ENCODE measurements around the gene JOSD1. TPM values are rescaled to one million over a fixed set of nuclear protein-coding genes. Genes with fewer than 3 reads are reported as not detected.

The JOSD1 gene
- total and polyA plus RNA-seq, 2 donors: 25.7 to 27.8 TPM

DNA sequence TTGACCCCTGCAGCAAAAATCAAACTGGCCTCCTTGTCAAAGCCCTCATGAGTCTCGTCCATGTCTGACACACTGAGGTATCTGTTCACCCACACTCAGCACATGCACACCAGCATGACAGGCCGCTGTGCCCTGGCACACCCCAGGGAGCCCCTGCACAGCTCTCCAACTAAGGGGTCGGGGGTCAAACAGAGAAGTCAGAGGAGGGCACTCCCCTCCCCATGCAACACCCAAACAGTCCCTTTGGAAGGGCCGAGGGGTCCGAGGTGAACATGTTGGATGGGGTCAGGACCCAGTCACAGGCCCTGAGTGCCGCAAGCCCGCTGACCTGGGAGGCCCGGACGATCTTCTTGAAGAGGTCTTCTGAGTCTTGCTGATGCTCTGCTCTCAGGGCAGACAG lies 40.4 kb upstream of the JOSD1 start:
- H3K4me1 ChIP-seq (ENCODE audit: control insufficient read depth in 2 of 2, insufficient read depth in 2 of 2, low read length in 2 of 2): peaks cover 0 to 16% of the 10 kb centered on the region in 2 donors
- DNase-seq (ENCODE audit: low read depth in 6 of 9, low spot score in 9 of 9): no peak

DNA sequence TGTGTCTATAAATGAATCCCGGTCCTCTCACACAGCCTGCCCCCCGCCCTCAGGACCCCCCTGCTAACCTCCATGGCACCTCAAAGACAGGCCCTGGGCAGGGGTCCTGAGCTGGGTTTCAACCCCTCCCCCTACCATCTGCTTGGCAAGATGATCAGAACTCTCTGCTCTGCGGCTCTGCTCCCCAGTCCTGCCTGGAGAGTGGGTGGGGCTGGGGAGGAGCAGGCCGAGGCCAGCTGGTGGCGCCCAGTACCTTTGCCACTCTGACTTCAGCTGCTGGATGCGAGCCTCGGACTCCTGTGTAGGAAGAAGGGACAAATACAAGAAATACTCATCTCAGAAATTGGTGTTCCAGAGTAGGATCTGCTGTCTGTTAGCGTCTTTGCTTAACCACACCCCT lies 40.0 kb upstream of the JOSD1 start:
- Histone ChIP-seq H3K4me1 (ENCODE audit: control insufficient read depth in 2 of 2, insufficient read depth in 2 of 2, low read length in 2 of 2) (peaks cover 0 to 20% of the 10 kb centered on the region in 2 donors), H3K27ac (ENCODE audit: low read depth in 1 of 2, low read length in 1 of 2) (no peak overlapping the region), H3K9me3 (ENCODE audit: control insufficient read depth in 2 of 2, insufficient read depth in 1 of 2, low read length in 1 of 2) (peaks cover 0 to 2% of the 10 kb centered on the region in 2 donors), H3K36me3 (ENCODE audit: control insufficient read depth in 2 of 2, insufficient read depth in 2 of 2, low read length in 1 of 2) (peaks cover 92 to 96% of the 10 kb centered on the region in 2 donors), H3K27me3 (ENCODE audit: control insufficient read depth in 2 of 2, insufficient read depth in 1 of 2, low read length in 1 of 2) (no peaks in the 10 kb centered on the region), H3K4me3 (ENCODE audit: low read length in 2 of 2) (no peak overlapping the region)
- DNase-seq (ENCODE audit: low read depth in 6 of 9, low spot score in 9 of 9): no peak
- WGBS: 97% methylated on average over 8 of the region's 8 CpGs

More for the DNA sequence above, 40.4 kb upstream of the JOSD1 start:
- H3K4me3 ChIP-seq (ENCODE audit: low read length in 2 of 2): no peak overlapping the region
- WGBS: 97% methylated on average over 9 of the region's 9 CpGs
- no peaks in the 10 kb centered on the region for H3K27me3 ChIP-seq (ENCODE audit: control insufficient read depth in 2 of 2, insufficient read depth in 1 of 2, low read length in 1 of 2)
- H3K27ac ChIP-seq (ENCODE audit: low read depth in 1 of 2, low read length in 1 of 2): no peak overlapping the region
- H3K9me3 ChIP-seq (ENCODE audit: control insufficient read depth in 2 of 2, insufficient read depth in 1 of 2, low read length in 1 of 2): peaks cover 0 to 2% of the 10 kb centered on the region in 2 donors
- peaks cover 92 to 96% of the 10 kb centered on the region in 2 donors for H3K36me3 ChIP-seq (ENCODE audit: control insufficient read depth in 2 of 2, insufficient read depth in 2 of 2, low read length in 1 of 2)

DNA sequence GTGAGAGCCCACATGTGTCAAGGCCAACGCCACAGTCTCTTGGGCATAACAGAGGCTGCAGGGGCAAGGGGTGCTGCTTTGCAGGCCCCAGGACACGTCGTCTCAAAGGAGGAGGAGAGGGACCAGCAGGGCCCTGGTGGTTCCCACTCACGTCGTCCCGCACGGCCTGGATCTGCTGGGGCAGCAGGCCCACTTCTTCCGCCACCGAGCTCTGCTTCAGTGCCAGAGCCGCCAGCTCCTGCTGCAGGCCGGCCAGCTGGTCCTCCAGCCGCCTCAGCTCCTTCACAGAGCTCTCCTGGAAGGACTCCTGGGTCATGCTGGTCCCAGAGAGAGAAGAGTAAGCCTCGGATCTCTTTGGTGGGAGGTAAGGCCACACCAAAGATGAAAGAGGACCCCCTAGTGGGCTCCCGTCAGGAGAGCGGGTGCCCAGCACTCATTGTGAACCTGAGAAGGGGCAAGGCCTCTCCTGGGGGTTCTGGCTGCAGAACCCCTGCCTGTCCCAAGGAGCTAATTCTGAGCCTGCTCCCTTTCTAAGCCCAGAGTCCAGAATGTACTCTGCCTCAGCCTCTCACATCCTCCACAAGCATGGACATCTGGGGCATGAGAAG lies 39.5 kb upstream of the JOSD1 start:
- no peak overlapping the region for H3K4me3 ChIP-seq (ENCODE audit: low read length in 2 of 2)
- H3K36me3 ChIP-seq (ENCODE audit: control insufficient read depth in 2 of 2, insufficient read depth in 2 of 2, low read length in 1 of 2): peaks cover 92 to 96% of the 10 kb centered on the region in 2 donors
- WGBS: 98% methylated on average over 15 of the region's 15 CpGs
- H3K9me3 ChIP-seq (ENCODE audit: control insufficient read depth in 2 of 2, insufficient read depth in 1 of 2, low read length in 1 of 2): peaks cover 0 to 2% of the 10 kb centered on the region in 2 donors
- peaks cover 0 to 25% of the 10 kb centered on the region in 2 donors for H3K4me1 ChIP-seq (ENCODE audit: control insufficient read depth in 2 of 2, insufficient read depth in 2 of 2, low read length in 2 of 2)
- no peak overlapping the region for H3K27ac ChIP-seq (ENCODE audit: low read depth in 1 of 2, low read length in 1 of 2)
- no peak for DNase-seq (ENCODE audit: low read depth in 6 of 9, low spot score in 9 of 9)
- H3K27me3 ChIP-seq (ENCODE audit: control insufficient read depth in 2 of 2, insufficient read depth in 1 of 2, low read length in 1 of 2): no peaks in the 10 kb centered on the region

DNA sequence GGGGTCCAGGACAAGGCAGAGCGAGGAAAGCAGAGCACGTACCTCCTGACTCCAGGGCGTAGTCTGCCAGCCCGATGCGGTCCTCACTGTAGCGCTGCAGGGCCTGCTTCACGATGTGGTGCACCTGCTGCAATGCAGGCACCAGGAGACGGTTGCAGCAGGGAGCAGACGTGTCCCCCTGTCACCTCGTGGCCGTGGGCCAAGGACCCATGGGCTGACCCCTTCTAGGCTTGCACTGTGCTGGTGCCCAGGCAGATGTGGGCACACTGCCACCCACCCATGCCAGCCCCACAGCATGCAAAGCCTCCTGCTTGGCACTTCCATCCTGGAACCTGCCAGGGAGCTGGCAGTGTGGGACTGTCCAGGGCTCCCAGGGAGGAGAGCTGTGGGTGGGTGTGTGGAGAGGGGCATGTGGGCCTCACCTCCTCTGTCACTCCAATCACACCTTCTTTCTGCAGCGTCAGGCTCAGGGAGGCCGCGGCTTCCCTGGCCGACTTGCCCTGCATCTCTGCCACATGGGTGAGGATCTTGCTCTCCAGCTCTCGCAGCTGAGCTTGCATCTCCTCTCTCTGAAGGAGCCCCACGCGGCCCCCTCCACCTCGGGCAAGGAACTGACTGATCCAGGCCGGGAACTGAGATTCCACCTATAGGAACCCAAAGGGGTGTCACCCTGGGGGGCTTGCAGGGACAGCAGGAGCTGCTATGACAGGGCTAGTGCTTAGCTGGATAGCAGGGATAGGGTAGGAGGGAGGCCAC lies 38.7 kb upstream of the JOSD1 start:
- no peak for DNase-seq (ENCODE audit: low read depth in 6 of 9, low spot score in 9 of 9)
- H3K27me3 ChIP-seq (ENCODE audit: control insufficient read depth in 2 of 2, insufficient read depth in 1 of 2, low read length in 1 of 2): no peaks in the 10 kb centered on the region
- no peak overlapping the region for H3K27ac ChIP-seq (ENCODE audit: low read depth in 1 of 2, low read length in 1 of 2)
- H3K9me3 ChIP-seq (ENCODE audit: control insufficient read depth in 2 of 2, insufficient read depth in 1 of 2, low read length in 1 of 2): peaks cover 0 to 2% of the 10 kb centered on the region in 2 donors
- H3K4me3 ChIP-seq (ENCODE audit: low read length in 2 of 2): no peak overlapping the region
- H3K4me1 ChIP-seq (ENCODE audit: control insufficient read depth in 2 of 2, insufficient read depth in 2 of 2, low read length in 2 of 2): peaks cover 0 to 31% of the 10 kb centered on the region in 2 donors
- WGBS: 97% methylated on average over 20 of the region's 20 CpGs
- H3K36me3 ChIP-seq (ENCODE audit: control insufficient read depth in 2 of 2, insufficient read depth in 2 of 2, low read length in 1 of 2): peaks cover 92 to 96% of the 10 kb centered on the region in 2 donors

DNA sequence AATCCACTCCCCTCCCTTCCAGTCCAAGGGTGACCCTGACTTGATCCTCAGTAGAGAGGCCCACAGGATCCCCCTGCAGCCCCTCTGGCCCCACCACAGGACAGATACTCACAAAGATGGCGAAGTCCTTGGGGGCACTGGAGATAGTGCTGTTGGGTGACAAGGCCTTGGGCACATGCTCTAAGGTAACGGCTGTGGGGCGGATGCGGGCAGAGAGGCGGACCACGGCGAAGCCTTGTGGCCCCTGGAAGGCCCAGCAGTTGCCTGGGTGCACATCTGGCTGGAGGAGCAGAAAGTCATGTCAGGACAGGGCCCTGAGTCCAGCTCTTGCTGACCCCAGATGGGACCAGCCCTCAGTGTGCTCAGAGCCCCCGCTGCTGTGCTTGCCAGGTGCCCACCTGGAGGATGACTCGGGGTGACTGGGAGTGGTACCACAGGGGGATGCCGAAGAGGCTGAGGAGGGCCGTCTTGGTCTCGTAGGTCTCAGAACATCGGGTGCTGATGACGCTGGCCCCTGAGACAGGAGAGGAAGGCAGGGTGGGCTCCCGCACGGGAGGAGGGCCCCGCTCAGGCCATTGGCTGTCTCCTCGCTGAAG lies 37.8 kb upstream of the JOSD1 start:
- DNase-seq (ENCODE audit: low read depth in 6 of 9, low spot score in 9 of 9): no peak
- no peaks in the 10 kb centered on the region for H3K27me3 ChIP-seq (ENCODE audit: control insufficient read depth in 2 of 2, insufficient read depth in 1 of 2, low read length in 1 of 2)
- H3K27ac ChIP-seq (ENCODE audit: low read depth in 1 of 2, low read length in 1 of 2): no peak overlapping the region
- WGBS: 98% methylated on average over 18 of the region's 18 CpGs
- H3K4me3 ChIP-seq (ENCODE audit: low read length in 2 of 2): no peak overlapping the region
- H3K36me3 ChIP-seq (ENCODE audit: control insufficient read depth in 2 of 2, insufficient read depth in 2 of 2, low read length in 1 of 2): peaks cover 98 to 99% of the 10 kb centered on the region in 2 donors
- peaks cover 0 to 2% of the 10 kb centered on the region in 2 donors for H3K9me3 ChIP-seq (ENCODE audit: control insufficient read depth in 2 of 2, insufficient read depth in 1 of 2, low read length in 1 of 2)
- H3K4me1 ChIP-seq (ENCODE audit: control insufficient read depth in 2 of 2, insufficient read depth in 2 of 2, low read length in 2 of 2): peaks cover 0 to 40% of the 10 kb centered on the region in 2 donors

DNA sequence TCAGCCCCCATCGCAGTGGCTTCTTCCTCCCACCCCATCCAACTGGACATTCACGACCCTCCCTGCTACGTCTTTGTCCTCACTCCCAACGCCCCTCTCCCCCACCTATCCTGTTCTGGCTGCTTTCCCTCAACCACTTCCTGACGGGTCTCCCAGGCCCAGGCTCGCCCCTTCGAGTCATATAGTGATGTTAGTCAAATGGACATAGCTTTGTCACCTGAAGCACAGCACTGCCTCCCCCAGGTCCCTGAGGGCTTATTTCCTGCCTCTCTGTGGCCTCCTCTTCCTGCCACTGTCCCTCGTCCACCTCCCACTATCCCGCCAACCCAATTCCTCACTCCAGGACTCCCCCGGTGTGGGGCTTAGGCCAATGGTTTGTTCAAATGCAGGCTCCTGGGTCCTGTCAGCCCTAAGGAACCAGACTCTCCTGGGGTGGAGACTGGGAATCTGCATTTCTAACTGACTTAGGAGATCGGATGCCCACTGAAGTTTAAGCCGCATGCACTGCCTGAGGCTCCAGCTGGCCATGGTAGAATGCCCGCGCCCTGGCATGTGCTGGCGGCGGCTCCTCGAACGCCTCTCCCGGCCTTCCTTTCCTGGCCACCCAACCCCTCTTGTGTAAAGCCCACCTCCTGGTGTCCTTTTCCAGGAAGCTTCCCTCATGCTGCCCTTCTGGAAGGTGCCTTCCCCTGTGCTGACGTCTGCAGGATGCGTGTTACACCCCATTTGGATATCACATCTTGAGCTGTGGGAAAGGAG lies 36.7 kb upstream of the JOSD1 start:
- peaks cover 0 to 2% of the 10 kb centered on the region in 2 donors for H3K9me3 ChIP-seq (ENCODE audit: control insufficient read depth in 2 of 2, insufficient read depth in 1 of 2, low read length in 1 of 2)
- H3K4me3 ChIP-seq (ENCODE audit: low read length in 2 of 2): no peak overlapping the region
- no peaks in the 10 kb centered on the region for H3K27me3 ChIP-seq (ENCODE audit: control insufficient read depth in 2 of 2, insufficient read depth in 1 of 2, low read length in 1 of 2)
- H3K4me1 ChIP-seq (ENCODE audit: control insufficient read depth in 2 of 2, insufficient read depth in 2 of 2, low read length in 2 of 2): peaks cover 0 to 41% of the 10 kb centered on the region in 2 donors
- H3K36me3 ChIP-seq (ENCODE audit: control insufficient read depth in 2 of 2, insufficient read depth in 2 of 2, low read length in 1 of 2): peaks cover 89 to 97% of the 10 kb centered on the region in 2 donors
- 92% methylated on average over 21 of the region's 21 CpGs for WGBS
- DNase-seq (ENCODE audit: low read depth in 6 of 9, low spot score in 9 of 9): no peak
- no peak overlapping the region for H3K27ac ChIP-seq (ENCODE audit: low read depth in 1 of 2, low read length in 1 of 2)

DNA sequence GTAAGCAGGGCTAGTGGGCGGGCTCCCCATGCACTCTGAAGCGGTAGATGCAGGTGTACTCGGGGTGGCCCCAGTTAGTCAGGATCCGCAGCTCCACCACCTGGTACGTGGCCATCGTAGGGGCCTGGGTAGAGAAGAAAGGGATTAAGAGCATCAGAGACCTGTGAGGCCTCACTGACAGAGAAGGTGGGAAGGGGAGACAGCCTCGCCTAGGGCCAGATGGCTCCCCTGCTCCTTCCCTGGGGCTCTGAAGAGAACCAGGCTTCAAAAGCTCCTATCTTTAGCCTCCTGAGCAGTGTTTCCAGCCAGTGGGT lies 35.5 kb upstream of the JOSD1 start:
- WGBS: 32% methylated on average over 7 of the region's 7 CpGs
- Histone ChIP-seq H3K9me3 (ENCODE audit: control insufficient read depth in 2 of 2, insufficient read depth in 1 of 2, low read length in 1 of 2) (no peaks in the 10 kb centered on the region), H3K27me3 (ENCODE audit: control insufficient read depth in 2 of 2, insufficient read depth in 1 of 2, low read length in 1 of 2) (no peaks in the 10 kb centered on the region), H3K27ac (ENCODE audit: low read depth in 1 of 2, low read length in 1 of 2) (peak overlapping the region in 1 of 2 donors; percentile 64), H3K4me1 (ENCODE audit: control insufficient read depth in 2 of 2, insufficient read depth in 2 of 2, low read length in 2 of 2) (peaks cover 0 to 41% of the 10 kb centered on the region in 2 donors), H3K4me3 (ENCODE audit: low read length in 2 of 2) (no peak overlapping the region), H3K36me3 (ENCODE audit: control insufficient read depth in 2 of 2, insufficient read depth in 2 of 2, low read length in 1 of 2) (peaks cover 88 to 96% of the 10 kb centered on the region in 2 donors)
- peak in 3 of 9 donors; percentile 59 to 79 (median 67) for DNase-seq (ENCODE audit: low read depth in 6 of 9, low spot score in 9 of 9)

DNA sequence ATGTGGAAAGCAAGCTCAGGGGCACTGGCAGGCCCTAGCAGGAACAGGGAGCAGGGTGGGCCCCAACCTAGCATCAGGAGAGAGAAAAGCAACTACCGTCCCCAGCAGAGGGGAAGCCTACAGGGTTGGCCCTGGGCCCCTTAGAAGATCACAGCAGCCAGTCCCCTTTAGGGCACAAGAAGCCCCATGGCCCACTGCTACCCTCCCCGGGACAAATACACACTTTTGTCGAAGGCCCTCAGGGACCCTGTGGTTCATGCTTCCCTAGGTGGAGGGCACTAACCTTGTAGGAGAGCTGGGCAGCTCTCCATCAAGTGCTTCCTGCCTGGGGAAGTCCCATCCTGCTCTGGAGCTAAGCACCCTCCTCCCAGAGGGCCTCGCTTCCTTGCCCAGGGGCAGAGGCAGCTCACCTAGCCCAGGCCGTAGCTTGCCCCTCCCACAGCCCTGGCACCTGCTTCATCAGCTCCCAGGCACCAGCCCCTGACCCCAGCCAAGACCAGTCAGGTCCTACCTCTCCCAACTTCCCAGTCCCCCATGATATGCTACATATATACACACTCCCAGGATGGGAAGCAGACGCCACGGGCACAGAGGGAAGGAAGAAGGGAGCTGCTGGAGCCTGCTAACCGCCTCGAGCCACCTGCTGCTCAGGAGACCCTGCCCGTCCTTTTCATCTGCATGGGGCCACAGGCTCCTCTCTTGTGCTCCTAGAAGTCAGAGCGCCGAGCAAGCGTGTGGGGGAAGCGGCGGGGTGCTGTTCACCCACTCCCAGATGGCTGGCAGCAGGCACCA lies 34.9 kb upstream of the JOSD1 start:
- H3K9me3 ChIP-seq (ENCODE audit: control insufficient read depth in 2 of 2, insufficient read depth in 1 of 2, low read length in 1 of 2): no peaks in the 10 kb centered on the region
- WGBS: 72% methylated on average over 15 of the region's 15 CpGs
- no peaks in the 10 kb centered on the region for H3K27me3 ChIP-seq (ENCODE audit: control insufficient read depth in 2 of 2, insufficient read depth in 1 of 2, low read length in 1 of 2)
- no peak for DNase-seq (ENCODE audit: low read depth in 6 of 9, low spot score in 9 of 9)
- peaks cover 88 to 96% of the 10 kb centered on the region in 2 donors for H3K36me3 ChIP-seq (ENCODE audit: control insufficient read depth in 2 of 2, insufficient read depth in 2 of 2, low read length in 1 of 2)
- H3K4me1 ChIP-seq (ENCODE audit: control insufficient read depth in 2 of 2, insufficient read depth in 2 of 2, low read length in 2 of 2): peaks cover 0 to 41% of the 10 kb centered on the region in 2 donors
- peak overlapping the region in 1 of 2 donors; percentile 64 for H3K27ac ChIP-seq (ENCODE audit: low read depth in 1 of 2, low read length in 1 of 2)
- H3K4me3 ChIP-seq (ENCODE audit: low read length in 2 of 2): no peak overlapping the region

Data from thymus (tissue), 11 donors.